ENCODE data around the gene NCS1.

GRCh38 chr9:130181678-130182380 lies 9.6 kb downstream of the NCS1 start:
- TF ChIP-seq CTCF (conservative IDR thresholded peaks at IDR 0.05 in 1 of 2, IDR thresholded peaks at IDR 0.05 in 1 of 2; ENCODE audit: extremely low read depth in 1 of 2, insufficient read depth in 1 of 2, low read depth in 1 of 2, low read length in 2 of 2), result no peak
- no peak for TF ChIP-seq EZH2 (IDR thresholded peaks at IDR 0.05; ENCODE audit: borderline replicate concordance, low read length)

Data from mammary epithelial cell (primary cell).